SU-DHL-6 (cell line): ENCODE results near the gene GFI1B.
A peak's percentile ranks its signal among the peaks of the same experiment; 100 is the strongest.
"Not testable (repeated sequence)": the region's sequence is repeated elsewhere in the genome, so short reads cannot be mapped to it uniquely, and the experiment has no call there.

Experiments used
- H2AFZ ChIP-seq: fragments of 200-600 bp; sonication (generic); 2 replicates; pipeline ENCODE4 v1.6.1; 2014; ENCODE audit warnings: low read depth, mild to moderate bottlenecking, moderate library complexity, mixed read lengths, antibody characterized with exemption, low read length; ENCODE audit not compliant: severe bottlenecking
- H3F3A ChIP-seq: fragments of 200-600 bp; shearing (Covaris generic); 2 replicates; pipeline ENCODE4 v1.6.0; 2016; ENCODE audit warnings: antibody characterized with exemption, mild to moderate bottlenecking; ENCODE audit not compliant: insufficient read depth
- H3K27ac ChIP-seq: fragments of 200-600 bp; sonication (generic); 2 replicates; pipeline ENCODE4 v1.5.1; 2016; ENCODE audit warnings: low read depth, mild to moderate bottlenecking, low read length, moderate library complexity, mixed read lengths
- H3K27me3 ChIP-seq: fragments of 200-600 bp; sonication (generic), shearing (Covaris generic); 2 replicates; pipeline ENCODE4 v1.6.0; 2014; ENCODE audit warnings: mild to moderate bottlenecking, low read length
- H3K36me3 ChIP-seq: fragments of 200-600 bp; sonication (generic); 2 replicates; pipeline ENCODE4 v1.6.1; 2014; ENCODE audit warnings: mild to moderate bottlenecking, low read length, mixed read lengths
- H3K4me2 ChIP-seq: fragments of 300-600, 200-600 bp; shearing (Covaris generic), sonication (generic); 2 replicates; pipeline ENCODE4 v1.6.0; 2014; ENCODE audit warnings: low read length, low read depth, mild to moderate bottlenecking; ENCODE audit not compliant: poor library complexity, severe bottlenecking
- H3K4me3 ChIP-seq: fragments of 200-600 bp; sonication (generic); 2 replicates; pipeline ENCODE4 v1.5.1; 2014; ENCODE audit warnings: antibody characterized with exemption, low read length, mild to moderate bottlenecking, mixed read lengths; ENCODE audit not compliant: insufficient read depth, poor library complexity, severe bottlenecking
- H3K79me2 ChIP-seq: fragments of 200-600 bp; sonication (generic); 2 replicates; pipeline ENCODE4 v1.6.1; 2014; ENCODE audit warnings: mild to moderate bottlenecking, low read length, moderate library complexity; ENCODE audit not compliant: insufficient read depth
- H3K9ac ChIP-seq: fragments of 200-600 bp; sonication (generic); 2 replicates; pipeline ENCODE4 v1.7.0; 2014; ENCODE audit warnings: mild to moderate bottlenecking, low read length
- H3K9me2 ChIP-seq: fragments of 200-600 bp; sonication (generic); replicated peaks from 2 replicates; pipeline ENCODE4 v1.6.1; 2014; ENCODE audit warnings: low read length; ENCODE audit not compliant: insufficient read depth
- H3K9me3 ChIP-seq: fragments of 200-600 bp; sonication (generic); 2 replicates; pipeline ENCODE4 v1.6.1; 2014; ENCODE audit warnings: low read length, mixed read lengths; ENCODE audit not compliant: insufficient read depth
- H4K20me1 ChIP-seq: fragments of 200-600 bp; sonication (generic); 2 replicates; pipeline ENCODE4 v1.6.1; 2014; ENCODE audit warnings: low read depth, mild to moderate bottlenecking, antibody characterized with exemption, low read length, moderate library complexity, mixed read lengths
- CTCF ChIP-seq: fragments of 200-600 bp; sonication (generic); IDR thresholded peaks from one replicate; pipeline ENCODE4 v1.5.1; 2017; ENCODE audit warnings: antibody characterized with exemption, mild to moderate bottlenecking, low read length, moderate library complexity; ENCODE audit not compliant: insufficient read depth, poor library complexity, severe bottlenecking
- EZH2phosphoT487 ChIP-seq: fragments of 200-600 bp; sonication (generic), shearing (Covaris generic); conservative IDR thresholded peaks from 2 replicates; pipeline ENCODE4 v1.6.1; 2018; ENCODE audit warnings: mild to moderate bottlenecking, antibody characterized with exemption, low read length, moderate library complexity, mixed read lengths

Gene GFI1B

DNA sequence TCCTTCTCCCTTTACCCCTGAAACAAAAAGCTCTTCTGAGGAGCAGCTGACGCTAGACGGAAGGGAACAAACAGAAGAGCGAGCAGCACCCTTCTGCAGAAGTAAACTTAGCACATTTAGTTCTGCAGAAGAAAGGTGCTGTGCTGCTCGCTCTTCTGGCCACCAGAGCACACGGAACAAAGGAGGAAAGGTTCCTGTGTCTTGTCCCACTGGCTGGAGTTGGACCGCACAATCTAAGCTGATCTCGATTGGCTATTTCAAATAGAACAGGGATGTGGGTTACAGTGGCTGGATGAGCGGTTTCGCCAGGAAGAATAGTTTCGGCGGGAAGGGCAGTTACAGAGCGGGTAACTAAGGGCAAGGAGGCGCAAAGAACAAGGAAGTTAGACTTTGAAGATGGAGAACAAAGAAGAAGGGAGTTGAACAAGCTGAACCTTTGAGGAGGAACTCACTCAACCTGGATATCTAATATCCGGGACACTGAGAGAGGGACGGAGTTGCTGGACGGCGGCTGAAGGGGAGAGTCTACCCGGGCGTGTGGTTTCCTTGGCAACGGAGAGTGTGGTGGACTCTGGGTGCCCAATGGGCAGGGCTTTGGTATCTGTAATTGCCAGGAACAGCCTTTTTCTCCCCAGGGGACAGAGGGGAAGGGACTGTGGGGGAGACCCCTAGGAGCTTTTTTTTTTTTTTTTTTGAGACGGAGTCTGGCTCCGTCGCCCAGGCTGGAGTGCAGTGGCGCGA lies 59.5 kb downstream of the GFI1B start:
- no peaks in the 10 kb centered on the region for H3K27me3 ChIP-seq
- no peak overlapping the region for H3K27ac ChIP-seq
- no peak overlapping the region for H2AFZ ChIP-seq
- no peaks in the 10 kb centered on the region for H3K9me3 ChIP-seq
- no peak overlapping the region for H3K4me3 ChIP-seq
- H3F3A ChIP-seq: no peaks in the 10 kb centered on the region
- no peak overlapping the region for H3K4me2 ChIP-seq
- H3K79me2 ChIP-seq: peaks cover 80% of the 10 kb centered on the region
- TF ChIP-seq EZH2phosphoT487: no peak
- no peaks in the 10 kb centered on the region for H3K9me2 ChIP-seq
- H4K20me1 ChIP-seq: peaks cover 8% of the 10 kb centered on the region; the same call in 1 of the 2 replicates
- no peak overlapping the region for H3K9ac ChIP-seq
- H3K36me3 ChIP-seq: 0 out of 2 replicates have a peak, but pooled peaks cover 3% of the 10 kb centered on the region

- H3K9me3 ChIP-seq, H3K27me3 ChIP-seq, H3K27ac ChIP-seq, H4K20me1 ChIP-seq, H3K4me3 ChIP-seq, H3K36me3 ChIP-seq, H3K4me2 ChIP-seq, H3F3A ChIP-seq, H2AFZ ChIP-seq, H3K9me2 ChIP-seq, H3K9ac ChIP-seq: not testable (repeated sequence)
- H3K79me2 ChIP-seq: peaks cover 49% of the 10 kb centered on the region
- peak; percentile 22 for TF ChIP-seq CTCF
Observed at GRCh38 chr9:133040892-133041479, 62.5 kb downstream of the GFI1B start.
